HG03196 (cell line): Measurements from ENCODE around the gene CACNA2D3.
A peak's percentile ranks its signal among the peaks of the same experiment; 100 is the strongest.

Source experiments
- ATAC-seq: cut with Tn5 transposase; IDR thresholded peaks from one replicate; pipeline ENCODE4 v1.9.1; 2021; ENCODE audit not compliant: unreplicated experiment

CACNA2D3 gene

GRCh38 chr3:54827776-54828175 is 705.4 kb downstream of the CACNA2D3 start:
- ATAC-seq: no peak

GRCh38 chr3:54830658-54831057 is 708.3 kb downstream of the CACNA2D3 start:
- ATAC-seq: no peak

GRCh38 chr3:54831112-54831511 is 708.8 kb downstream of the CACNA2D3 start:
- no peak for ATAC-seq

GRCh38 chr3:54832876-54833275 is 710.5 kb downstream of the CACNA2D3 start:
- no peak for ATAC-seq

- no peak for ATAC-seq
Observed at GRCh38 chr3:54835701-54836100, 713.3 kb downstream of the CACNA2D3 start.

GRCh38 chr3:54836871-54837270 is 714.5 kb downstream of the CACNA2D3 start:
- ATAC-seq: no peak

GRCh38 chr3:54837964-54838363 is 715.6 kb downstream of the CACNA2D3 start:
- no peak for ATAC-seq

GRCh38 chr3:54841471-54841870 is 719.1 kb downstream of the CACNA2D3 start:
- no peak for ATAC-seq

- ATAC-seq: no peak
Observed at GRCh38 chr3:54843352-54843751, 721.0 kb downstream of the CACNA2D3 start.

GRCh38 chr3:54844211-54844610 is 721.9 kb downstream of the CACNA2D3 start:
- ATAC-seq: no peak

- ATAC-seq: no peak
Observed at GRCh38 chr3:54845011-54845410, 722.7 kb downstream of the CACNA2D3 start.

- no peak for ATAC-seq
Observed at GRCh38 chr3:54845551-54845950, 723.2 kb downstream of the CACNA2D3 start.

GRCh38 chr3:54846119-54846518 is 723.8 kb downstream of the CACNA2D3 start:
- no peak for ATAC-seq

- ATAC-seq: no peak
Observed at GRCh38 chr3:54847361-54847760, 725.0 kb downstream of the CACNA2D3 start.

- no peak for ATAC-seq
Observed at GRCh38 chr3:54849360-54849759, 727.0 kb downstream of the CACNA2D3 start.

- no peak for ATAC-seq
Observed at GRCh38 chr3:54850484-54851018, 728.2 kb downstream of the CACNA2D3 start.

- ATAC-seq: peak; percentile 76
Observed at GRCh38 chr3:54853573-54854404, 731.4 kb downstream of the CACNA2D3 start.

GRCh38 chr3:54856271-54856670 is 733.9 kb downstream of the CACNA2D3 start:
- no peak for ATAC-seq

GRCh38 chr3:54857343-54857742 is 735.0 kb downstream of the CACNA2D3 start:
- no peak for ATAC-seq

- no peak for ATAC-seq
Observed at GRCh38 chr3:54858093-54858785, 735.9 kb downstream of the CACNA2D3 start.

- no peak for ATAC-seq
Observed at GRCh38 chr3:54859184-54859583, 736.8 kb downstream of the CACNA2D3 start.
